MV-4-11 (cell line): Measurements from ENCODE around the gene HYI.
A peak's percentile ranks its signal among the peaks of the same experiment; 100 is the strongest.
"Not testable (repeated sequence)": the region's sequence is repeated elsewhere in the genome, so short reads cannot be mapped to it uniquely, and the experiment has no call there.

Experiments
- DNase-seq: peaks from one replicate; lab custom pipeline; 2025; lab: John Stamatoyannopoulos, UW

The HYI gene

GRCh38 chr1:43464681-43465504 lies 11.2 kb upstream of the HYI start:
- DNase-seq = no peak

GRCh38 chr1:43463479-43463878 lies 9.7 kb upstream of the HYI start:
- DNase-seq = no peak

- DNase-seq = peak; percentile 50
Observed at GRCh38 chr1:43460988-43461693, 7.4 kb upstream of the HYI start.

GRCh38 chr1:43458379-43458778 lies 4.6 kb upstream of the HYI start:
- DNase-seq = not testable (repeated sequence)

GRCh38 chr1:43455213-43455889 lies 1.6 kb upstream of the HYI start:
- DNase-seq = no peak

GRCh38 chr1:43454270-43455011 lies 710 bp upstream of the HYI start:
- peak; percentile 54 for DNase-seq

- no peak for DNase-seq
Observed at GRCh38 chr1:43452789-43453441, 816 bp downstream of the HYI start.

- no peak for DNase-seq
Observed at GRCh38 chr1:43451701-43452532, 1.8 kb downstream of the HYI start.

- no peak for DNase-seq
Observed at GRCh38 chr1:43451157-43451591, 2.6 kb downstream of the HYI start.

GRCh38 chr1:43450251-43450941 lies 3.3 kb downstream of the HYI start:
- DNase-seq = no peak

GRCh38 chr1:43449708-43450069 lies 4.0 kb downstream of the HYI start:
- DNase-seq = no peak

- no peak for DNase-seq
Observed at GRCh38 chr1:43448955-43449707, 4.6 kb downstream of the HYI start.

GRCh38 chr1:43447891-43448708 lies 5.6 kb downstream of the HYI start:
- DNase-seq = no peak

GRCh38 chr1:43446881-43447835 lies 6.6 kb downstream of the HYI start:
- no peak for DNase-seq

- DNase-seq = no peak
Observed at GRCh38 chr1:43446388-43446740, 7.4 kb downstream of the HYI start.

GRCh38 chr1:43445606-43446387 lies 7.9 kb downstream of the HYI start:
- no peak for DNase-seq

- no peak for DNase-seq
Observed at GRCh38 chr1:43444836-43445235, 8.9 kb downstream of the HYI start.
